PC-9 (cell line): ENCODE data around the gene RREB1. TPM values are rescaled to one million over a fixed set of nuclear protein-coding genes. Genes with fewer than 3 reads are reported as not detected.

Experiments used
- BruUV-seq: library from RNA; stranded (reverse); fragments of 400-500 nt; replicated peaks from 2 replicates; lab custom pipeline; 2021; lab: Mats Ljungman, UMichigan
- CTCF ChIA-PET: fragments of 300-600 bp; sonication (Branson Sonifier 250); formaldehyde crosslinking; loops from one replicate; lab custom pipeline; 2022; ENCODE audit warnings: antibody characterized with exemption; lab: Charles Lee
- POLR2A ChIA-PET: fragments of 300-600 bp; sonication (Branson Sonifier 250); formaldehyde crosslinking; loops from one replicate; lab custom pipeline; 2022; ENCODE audit warnings: antibody characterized with exemption; ENCODE audit not compliant: unreplicated experiment; lab: Charles Lee
- DNase-seq, 2 experiments: peaks; one replicate each; pipeline versions ENCODE4 v3.0.0 to v3.0.0-alpha.2; 2015 to 2022; ENCODE audit warnings: mixed read lengths in 1 of 2
- H2AFZ ChIP-seq: fragments of 200-600 bp; sonication (generic); 2 replicates; pipeline ENCODE4 v1.8.1; 2017; ENCODE audit warnings: antibody characterized with exemption
- H3F3A ChIP-seq: fragments of 200-600 bp; sonication (generic); 2 replicates; pipeline ENCODE4 v1.8.1; 2017; ENCODE audit warnings: antibody characterized with exemption, mild to moderate bottlenecking, low read depth; ENCODE audit not compliant: insufficient read depth
- H3K27ac ChIP-seq: fragments of 200-600 bp; sonication (generic); 2 replicates; pipeline ENCODE4 v1.6.1; 2016; ENCODE audit warnings: mixed run types
- H3K27me3 ChIP-seq: fragments of 200-600 bp; sonication (generic); 2 replicates; pipeline ENCODE4 v1.6.1; 2016; ENCODE audit warnings: low read depth, mixed run types; ENCODE audit not compliant: insufficient read depth
- H3K36me3 ChIP-seq: fragments of 200-600 bp; sonication (generic); 2 replicates; pipeline ENCODE4 v1.6.1; 2016; ENCODE audit warnings: low read depth, mixed run types
- H3K4me1 ChIP-seq: fragments of 200-600 bp; sonication (generic); replicated peaks from 2 replicates; pipeline ENCODE4 v1.6.1; 2016; ENCODE audit warnings: mixed run types; ENCODE audit not compliant: insufficient read depth
- H3K4me2 ChIP-seq: fragments of 200-600 bp; sonication (generic); 2 replicates; pipeline ENCODE4 v1.6.1; 2017; ENCODE audit warnings: mixed run types
- H3K4me3 ChIP-seq: fragments of 200-600 bp; sonication (generic); 2 replicates; pipeline ENCODE4 v1.6.1; 2016; ENCODE audit warnings: mixed run types
- H3K79me2 ChIP-seq: fragments of 200-600 bp; sonication (generic); 2 replicates; pipeline ENCODE4 v1.6.1; 2017; ENCODE audit warnings: low read depth, mixed run types
- H3K9me2 ChIP-seq: fragments of 200-600 bp; sonication (generic); 2 replicates; pipeline ENCODE4 v1.8.1; 2017; ENCODE audit warnings: mild to moderate bottlenecking; ENCODE audit not compliant: insufficient read depth
- H3K9me3 ChIP-seq: fragments of 200-600 bp; sonication (generic); 2 replicates; pipeline ENCODE4 v1.8.1; 2016; ENCODE audit warnings: low read depth; ENCODE audit not compliant: insufficient read depth
- H4K20me1 ChIP-seq: fragments of 200-600 bp; sonication (generic); 2 replicates; pipeline ENCODE4 v1.8.1; 2017; ENCODE audit not compliant: insufficient read depth
- EZH2 ChIP-seq: fragments of 200-600 bp; sonication (generic); IDR thresholded peaks from 2 replicates; pipeline ENCODE4 v1.8.0; 2017; ENCODE audit warnings: antibody characterized with exemption, low read depth
- intact Hi-C: fragments of 100-400 bp; cut with micrococcal nuclease; formaldehyde crosslinking; loops from one replicate; pipeline ENCODE4 v1.10.0; 2022; ENCODE audit not compliant: unreplicated experiment
- total RNA-seq: library from RNA; stranded (reverse); gene quantifications from 2 replicates; pipeline ENCODE4 v1.2.3, GENCODE V29; 2021
- TF ChIP-seq, protein P1 (sequence below): fragments of 200-600 bp; sonication (generic); conservative IDR thresholded peaks from 2 replicates; pipeline ENCODE4 v1.6.1; 2017; ENCODE audit warnings: mixed run types, antibody characterized with exemption, mild to moderate bottlenecking, moderate library complexity

Gene RREB1
- total RNA-seq, 1 experiment from 2014 or later: 38.4 TPM

DNA sequence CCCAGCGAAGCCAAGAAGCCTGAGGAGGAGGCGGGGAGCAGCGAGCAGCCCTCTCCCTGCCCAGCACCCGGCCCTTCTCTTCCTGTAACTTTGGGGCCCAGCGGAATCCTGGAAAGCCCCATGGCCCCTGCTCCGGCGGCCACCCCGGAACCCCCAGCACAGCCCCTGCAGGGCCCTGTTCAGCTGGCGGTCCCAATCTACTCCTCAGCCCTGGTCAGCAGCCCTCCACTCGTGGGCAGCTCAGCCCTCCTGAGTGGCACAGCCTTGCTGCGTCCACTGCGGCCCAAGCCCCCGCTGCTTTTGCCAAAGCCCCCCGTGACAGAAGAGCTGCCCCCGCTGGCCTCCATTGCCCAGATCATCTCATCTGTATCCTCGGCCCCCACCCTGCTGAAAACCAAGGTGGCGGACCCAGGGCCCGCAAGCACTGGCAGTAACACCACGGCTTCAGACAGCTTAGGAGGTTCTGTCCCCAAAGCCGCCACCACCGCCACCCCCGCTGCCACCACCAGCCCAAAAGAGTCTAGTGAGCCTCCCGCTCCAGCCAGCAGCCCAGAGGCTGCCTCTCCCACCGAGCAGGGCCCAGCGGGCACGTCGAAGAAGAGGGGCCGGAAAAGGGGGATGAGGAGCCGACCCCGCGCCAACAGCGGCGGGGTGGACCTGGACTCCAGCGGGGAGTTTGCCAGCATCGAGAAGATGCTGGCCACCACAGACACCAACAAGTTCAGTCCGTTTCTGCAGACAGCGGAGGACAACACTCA is 123.4 kb downstream of the RREB1 start:
- Histone ChIP-seq H2AFZ (no peak overlapping the region), H3K4me1 (peaks cover 26% of the 10 kb centered on the region), H3K36me3 (no peaks in the 10 kb centered on the region; the same call in 1 of the 2 replicates), H3K4me3 (no peak overlapping the region), H3F3A (peaks cover 18% of the 10 kb centered on the region; the same call in 1 of the 2 replicates), H3K4me2 (no peak overlapping the region), H3K27me3 (no peaks in the 10 kb centered on the region), H4K20me1 (no peaks in the 10 kb centered on the region), H3K79me2 (0 out of 2 replicates have a peak, but pooled peaks cover 5% of the 10 kb centered on the region), H3K9me3 (no peaks in the 10 kb centered on the region), H3K27ac (no peak overlapping the region), H3K9me2 (no peaks in the 10 kb centered on the region)
- no peak for TF ChIP-seq EZH2
- TF ChIP-seq, protein P1, sequence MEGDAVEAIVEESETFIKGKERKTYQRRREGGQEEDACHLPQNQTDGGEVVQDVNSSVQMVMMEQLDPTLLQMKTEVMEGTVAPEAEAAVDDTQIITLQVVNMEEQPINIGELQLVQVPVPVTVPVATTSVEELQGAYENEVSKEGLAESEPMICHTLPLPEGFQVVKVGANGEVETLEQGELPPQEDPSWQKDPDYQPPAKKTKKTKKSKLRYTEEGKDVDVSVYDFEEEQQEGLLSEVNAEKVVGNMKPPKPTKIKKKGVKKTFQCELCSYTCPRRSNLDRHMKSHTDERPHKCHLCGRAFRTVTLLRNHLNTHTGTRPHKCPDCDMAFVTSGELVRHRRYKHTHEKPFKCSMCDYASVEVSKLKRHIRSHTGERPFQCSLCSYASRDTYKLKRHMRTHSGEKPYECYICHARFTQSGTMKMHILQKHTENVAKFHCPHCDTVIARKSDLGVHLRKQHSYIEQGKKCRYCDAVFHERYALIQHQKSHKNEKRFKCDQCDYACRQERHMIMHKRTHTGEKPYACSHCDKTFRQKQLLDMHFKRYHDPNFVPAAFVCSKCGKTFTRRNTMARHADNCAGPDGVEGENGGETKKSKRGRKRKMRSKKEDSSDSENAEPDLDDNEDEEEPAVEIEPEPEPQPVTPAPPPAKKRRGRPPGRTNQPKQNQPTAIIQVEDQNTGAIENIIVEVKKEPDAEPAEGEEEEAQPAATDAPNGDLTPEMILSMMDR: no peak
- no TSS peak for BruUV-seq
- intact Hi-C loops: no loop called here
- ChIA-PET POLR2A (no interaction called here), CTCF (no interaction called here)
- no peak for DNase-seq

DNA sequence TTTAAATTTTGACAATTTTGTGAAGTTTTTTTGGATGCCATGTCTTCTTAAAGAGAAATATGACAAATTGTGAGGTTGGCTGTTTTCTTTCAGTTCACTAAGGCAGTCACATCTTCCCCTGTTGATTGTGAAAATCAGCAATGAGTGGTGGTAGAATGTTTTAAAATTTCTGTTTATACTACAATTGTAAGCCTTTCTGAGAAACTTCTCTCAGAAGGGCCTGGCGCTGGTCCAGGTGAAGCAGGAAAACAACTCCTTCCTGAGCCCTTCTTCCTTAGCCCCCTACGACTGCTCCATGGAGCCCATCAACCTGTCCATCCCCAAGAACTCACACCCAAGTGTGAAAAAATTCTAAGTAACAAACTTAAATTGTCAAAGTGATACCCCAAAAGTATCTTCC is 124.6 kb downstream of the RREB1 start:
- no peaks in the 10 kb centered on the region for H3K9me2 ChIP-seq
- POLR2A ChIA-PET: no interaction called here

DNA sequence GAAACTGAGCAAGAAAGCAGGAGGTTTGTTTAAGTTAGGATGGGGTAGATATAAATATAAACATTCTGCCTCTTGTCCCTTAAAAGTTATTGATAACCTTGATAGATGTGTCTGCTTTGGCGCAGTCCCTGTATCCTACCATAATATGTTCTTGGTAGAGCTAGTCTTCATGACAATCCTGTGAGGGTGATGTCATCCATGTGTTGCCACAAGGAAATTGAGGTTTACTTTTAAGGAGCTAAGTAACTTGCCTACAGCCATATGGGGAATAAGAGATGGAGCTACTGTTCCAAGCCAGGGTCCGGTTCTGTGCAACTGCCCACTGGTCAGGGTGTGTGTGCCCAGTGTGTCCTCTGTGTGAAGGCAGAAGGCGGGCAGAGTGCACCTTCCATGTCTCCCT is 126.8 kb downstream of the RREB1 start:
- POLR2A ChIA-PET: interaction anchor here (0.6 kb wide), 1 partner anchor 410 kb away, joined by 3 read pairs; no protein-coding TSS in a partner anchor
- CTCF ChIA-PET: no interaction called here
- no TSS peak for BruUV-seq
- no peaks in the 10 kb centered on the region for H3K27me3 ChIP-seq
- H3K4me1 ChIP-seq: peaks cover 44% of the 10 kb centered on the region
- intact Hi-C loops: loop anchor here (2.0 kb wide), 1 partner anchor 122 kb away; no protein-coding TSS in a partner anchor
- peaks cover 29% of the 10 kb centered on the region for H3K79me2 ChIP-seq
- H3K4me2 ChIP-seq: 0 out of 2 replicates have a peak overlapping the region, but pooled peaks have one; percentile 66
- H3K4me3 ChIP-seq: no peak overlapping the region
- no peaks in the 10 kb centered on the region for H3K9me2 ChIP-seq
- no peak overlapping the region for H2AFZ ChIP-seq
- peak overlapping the region; percentile 85; the same call in 1 of the 2 replicates for H3K27ac ChIP-seq
- no peaks in the 10 kb centered on the region for H3K9me3 ChIP-seq
- no peaks in the 10 kb centered on the region for H4K20me1 ChIP-seq
- H3F3A ChIP-seq: peaks cover 25% of the 10 kb centered on the region; the same call in 1 of the 2 replicates
- no peaks in the 10 kb centered on the region; the same call in 1 of the 2 replicates for H3K36me3 ChIP-seq
- no peak for DNase-seq
- TF ChIP-seq, protein P1: no peak
- no peak for TF ChIP-seq EZH2

More for the DNA sequence above, 124.6 kb downstream of the RREB1 start:
- H3K4me2 ChIP-seq: no peak overlapping the region
- no peaks in the 10 kb centered on the region for H3K9me3 ChIP-seq
- H3K4me1 ChIP-seq: peaks cover 39% of the 10 kb centered on the region
- CTCF ChIA-PET: no interaction called here
- H3K4me3 ChIP-seq: no peak overlapping the region
- H3K27me3 ChIP-seq: no peaks in the 10 kb centered on the region
- no peak overlapping the region for H2AFZ ChIP-seq
- H3K27ac ChIP-seq: no peak overlapping the region
- peaks cover 25% of the 10 kb centered on the region; the same call in 1 of the 2 replicates for H3F3A ChIP-seq
- peaks cover 12% of the 10 kb centered on the region for H3K79me2 ChIP-seq
- TF ChIP-seq, protein P1: no peak
- no peak for TF ChIP-seq EZH2
- H3K36me3 ChIP-seq: no peaks in the 10 kb centered on the region; the same call in 1 of the 2 replicates
- intact Hi-C loops: no loop called here
- no TSS peak for BruUV-seq
- H4K20me1 ChIP-seq: no peaks in the 10 kb centered on the region
- DNase-seq: no peak
